Fibroblast of villous mesenchyme (primary cell): ENCODE data around the gene TLN1. TPM values are rescaled to one million over a fixed set of nuclear protein-coding genes. Genes with fewer than 3 reads are reported as not detected.

Source experiments
- DNase-seq: peaks from one replicate; pipeline ENCODE4 v3.0.0-alpha.2; 2010; ENCODE audit warnings: low read depth
- H3K4me3 ChIP-seq: 2 replicates; pipeline ENCODE4 v1.5.1; 2011; ENCODE audit warnings: low read depth, mild to moderate bottlenecking, low read length
- total RNA-seq: library from RNA; depleted of rRNA; stranded (reverse); fragments of >200 nt; gene quantifications from 2 replicates; pipeline ENCODE4 v1.2.3, GENCODE V29; 2012
- TF ChIP-seq, protein P1 (sequence below): IDR thresholded peaks from 2 replicates; pipeline ENCODE4 v1.5.1; 2012; ENCODE audit warnings: low read depth, mild to moderate bottlenecking, low read length; ENCODE audit not compliant: insufficient read depth

Gene TLN1
- total RNA-seq, 1 donor = 428 TPM

DNA sequence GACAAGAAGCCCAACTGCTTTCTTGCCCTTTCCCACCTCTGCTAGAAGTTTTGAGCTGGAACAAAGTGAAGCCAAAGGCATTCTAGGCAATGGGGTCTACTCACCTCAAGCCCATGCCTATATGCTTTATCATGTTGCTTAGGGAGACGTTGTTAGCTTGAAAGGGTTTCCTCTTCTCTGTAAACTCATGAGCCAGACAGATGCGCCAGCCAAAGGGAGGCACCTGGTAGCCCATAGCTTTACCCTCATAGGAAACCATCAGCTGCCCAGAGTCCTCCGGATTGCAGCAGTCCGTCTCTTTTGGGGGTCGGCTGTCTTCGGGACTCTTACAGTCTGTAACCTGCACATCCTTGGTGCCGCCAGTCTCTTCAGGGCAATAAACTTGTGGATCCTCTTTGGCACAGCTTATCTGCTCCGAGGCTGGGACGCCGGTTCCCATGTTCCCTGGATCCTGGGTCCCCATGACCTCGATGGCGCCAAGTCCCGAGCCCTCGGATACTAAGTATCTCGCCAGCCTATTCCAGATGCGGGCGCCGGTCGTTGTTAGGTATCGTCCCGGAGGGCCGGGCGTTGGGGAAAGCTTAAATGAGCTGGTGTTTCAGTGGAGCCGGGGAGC, 16.4 kb upstream of the TLN1 start:
- H3K4me3 ChIP-seq = peak overlapping the region; percentile 91
- DNase-seq = peak; percentile 27
- TF ChIP-seq, protein P1, sequence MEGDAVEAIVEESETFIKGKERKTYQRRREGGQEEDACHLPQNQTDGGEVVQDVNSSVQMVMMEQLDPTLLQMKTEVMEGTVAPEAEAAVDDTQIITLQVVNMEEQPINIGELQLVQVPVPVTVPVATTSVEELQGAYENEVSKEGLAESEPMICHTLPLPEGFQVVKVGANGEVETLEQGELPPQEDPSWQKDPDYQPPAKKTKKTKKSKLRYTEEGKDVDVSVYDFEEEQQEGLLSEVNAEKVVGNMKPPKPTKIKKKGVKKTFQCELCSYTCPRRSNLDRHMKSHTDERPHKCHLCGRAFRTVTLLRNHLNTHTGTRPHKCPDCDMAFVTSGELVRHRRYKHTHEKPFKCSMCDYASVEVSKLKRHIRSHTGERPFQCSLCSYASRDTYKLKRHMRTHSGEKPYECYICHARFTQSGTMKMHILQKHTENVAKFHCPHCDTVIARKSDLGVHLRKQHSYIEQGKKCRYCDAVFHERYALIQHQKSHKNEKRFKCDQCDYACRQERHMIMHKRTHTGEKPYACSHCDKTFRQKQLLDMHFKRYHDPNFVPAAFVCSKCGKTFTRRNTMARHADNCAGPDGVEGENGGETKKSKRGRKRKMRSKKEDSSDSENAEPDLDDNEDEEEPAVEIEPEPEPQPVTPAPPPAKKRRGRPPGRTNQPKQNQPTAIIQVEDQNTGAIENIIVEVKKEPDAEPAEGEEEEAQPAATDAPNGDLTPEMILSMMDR = no peak

DNA sequence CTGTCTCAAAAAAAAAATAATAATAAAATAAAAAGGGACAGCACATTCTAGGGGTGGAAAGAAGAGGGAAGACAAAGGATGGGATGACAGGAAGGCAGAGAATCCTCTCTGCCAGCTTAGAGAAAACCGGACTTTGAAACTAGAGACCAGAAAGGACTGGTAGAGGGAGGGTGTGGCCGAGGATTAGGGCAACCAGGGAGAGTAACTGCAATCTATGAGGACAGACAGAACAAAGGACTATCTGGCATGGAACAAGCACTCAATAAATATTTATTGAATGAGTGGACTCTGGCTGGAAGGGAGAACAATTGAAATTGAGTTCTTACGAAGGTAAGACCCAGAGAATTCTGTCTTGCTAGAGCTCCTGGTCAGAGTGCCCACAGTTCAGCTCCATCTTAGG, 14.6 kb upstream of the TLN1 start:
- H3K4me3 ChIP-seq = peak overlapping the region; percentile 91
- DNase-seq = no peak

GRCh38 chr9:35745569-35745968, 13.6 kb upstream of the TLN1 start:
- TF ChIP-seq, protein P1 = no peak
- no peak overlapping the region for H3K4me3 ChIP-seq
- DNase-seq = no peak

More for the DNA sequence above, 14.6 kb upstream of the TLN1 start:
- TF ChIP-seq, protein P1 = no peak

- H3K4me3 ChIP-seq = no peak overlapping the region
- TF ChIP-seq, protein P1 = no peak
- no peak for DNase-seq
These were observed 12.0 kb upstream of the TLN1 start for GRCh38 chr9:35743880-35744518.

DNA sequence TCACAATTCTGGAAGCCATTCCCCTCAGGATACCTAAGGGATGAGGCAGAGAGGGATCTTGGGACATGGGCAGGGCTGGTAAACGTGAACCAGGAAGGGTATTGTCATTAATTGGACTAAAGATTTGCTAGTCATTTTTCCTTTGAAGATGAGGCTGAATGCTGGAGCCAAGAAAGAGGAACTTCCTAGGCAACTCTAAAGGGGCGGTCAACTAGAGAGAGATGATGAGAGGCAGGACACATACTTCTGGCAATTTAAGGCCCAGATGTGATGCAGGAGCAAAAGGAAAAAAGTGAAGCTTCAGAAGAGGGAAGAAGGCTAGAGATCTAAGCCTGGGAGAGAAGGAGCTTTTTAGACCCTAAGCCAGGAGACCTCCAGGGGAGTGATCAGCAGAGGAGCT, 11.5 kb upstream of the TLN1 start:
- DNase-seq = no peak
- TF ChIP-seq, protein P1 = no peak
- H3K4me3 ChIP-seq = no peak overlapping the region

DNA sequence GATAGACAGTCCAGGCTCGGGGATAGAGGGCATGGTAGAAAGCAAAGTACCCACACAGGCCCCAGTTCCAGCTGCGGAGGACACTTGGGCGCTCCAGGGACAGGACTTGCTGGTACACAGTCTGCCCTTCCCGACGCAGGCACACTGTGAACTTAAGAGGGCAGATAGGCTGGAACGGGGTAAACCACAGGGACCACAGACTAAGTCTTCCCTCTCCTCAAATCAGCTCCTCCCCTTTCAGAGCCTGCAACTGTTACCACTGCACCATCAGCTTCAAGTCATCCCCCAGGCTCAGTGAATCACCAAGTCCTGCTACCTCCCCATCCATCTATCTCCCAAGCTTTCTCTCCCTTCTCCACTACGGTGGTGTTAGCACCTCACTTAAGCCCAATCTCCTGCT, 9.7 kb upstream of the TLN1 start:
- no peak overlapping the region for H3K4me3 ChIP-seq
- TF ChIP-seq, protein P1 = no peak
- no peak for DNase-seq
